H1 (cell line): ENCODE results near the gene CLDN34. TPM values are rescaled to one million over a fixed set of nuclear protein-coding genes. Genes with fewer than 3 reads are reported as not detected.

Source experiments
- CTCF ChIA-PET: fragments of 300-600 bp; sonication (Branson Sonifier 250); formaldehyde crosslinking; loops from one replicate; lab custom pipeline; 2021; ENCODE audit not compliant: partially characterized antibody; lab: Charles Lee
- POLR2A ChIA-PET: fragments of 300-600 bp; sonication (Branson Sonifier 250); formaldehyde crosslinking; loops from one replicate; lab custom pipeline; 2021; ENCODE audit warnings: inconsistent platforms; ENCODE audit not compliant: partially characterized antibody; lab: Charles Lee
- DNase-seq, 2 experiments: peaks; one replicate each; pipeline versions ENCODE4 v3.0.0 to v3.0.0-alpha.2; 2010 to 2022; ENCODE audit warnings: low spot score in 2 of 2, low read depth in 1 of 2, mixed read lengths in 1 of 2
- FAIRE-seq: peaks from 2 replicates; lab custom pipeline; 2011; peaks lifted over from hg19 to GRCh38; lab: Jason Lieb, UNC
- H2AFZ ChIP-seq: 2 replicates; pipeline ENCODE4 v1.8.1; 2012; ENCODE audit warnings: low read length, inconsistent platforms
- H2AK5ac ChIP-seq: 2 replicates; pipeline ENCODE4 v1.6.1; 2013; ENCODE audit warnings: low read depth, low read length
- H2BK120ac ChIP-seq: replicated peaks from 2 replicates; pipeline ENCODE3; 2013; ENCODE audit warnings: low read depth, low read length, inconsistent platforms
- H2BK12ac ChIP-seq: 2 replicates; pipeline ENCODE4 v1.6.1; 2013; ENCODE audit warnings: low read depth, low read length
- H2BK15ac ChIP-seq: 2 replicates; pipeline ENCODE4 v1.6.1; 2013; ENCODE audit warnings: low read length
- H2BK20ac ChIP-seq: 2 replicates; pipeline ENCODE4 v1.6.1; 2013; ENCODE audit warnings: low read length
- H2BK5ac ChIP-seq: 2 replicates; pipeline ENCODE4 v1.6.1; 2013; ENCODE audit warnings: low read depth, low read length
- H3K14ac ChIP-seq: 2 replicates; pipeline ENCODE4 v1.6.1; 2013; ENCODE audit warnings: inconsistent platforms; ENCODE audit not compliant: insufficient read length
- H3K18ac ChIP-seq: 2 replicates; pipeline ENCODE4 v1.6.1; 2013; ENCODE audit warnings: low read length; ENCODE audit errors: extremely low read depth
- H3K23ac ChIP-seq: 2 replicates; pipeline ENCODE4 v1.6.1; 2013; ENCODE audit warnings: inconsistent platforms; ENCODE audit not compliant: insufficient read length
- H3K23me2 ChIP-seq: 2 replicates; pipeline ENCODE4 v1.6.1; 2013; ENCODE audit warnings: low read depth, low read length
- H3K27ac ChIP-seq: 2 replicates; pipeline ENCODE4 v1.6.1; 2011; ENCODE audit warnings: low read depth, low read length, inconsistent platforms
- H3K27me3 ChIP-seq, 4 experiments: replicated peaks in 1 of 4; 1 replicate in 1 of 4; 2 replicates in 3 of 4; pipeline versions ENCODE4 v1.6.1 to v1.8.1; 2011 to 2013; ENCODE audit warnings: low read length in 3 of 4, mild to moderate bottlenecking in 3 of 4, inconsistent platforms in 2 of 4, mixed read lengths in 2 of 4, moderate library complexity in 1 of 4; ENCODE audit not compliant: control insufficient read depth in 3 of 4, insufficient read depth in 3 of 4; ENCODE audit errors: extremely low read depth in 1 of 4
- H3K36me3 ChIP-seq, 4 experiments: 2 replicates each; pipeline versions ENCODE4 v1.6.1 to v1.8.1; 2011 to 2013; ENCODE audit warnings: mild to moderate bottlenecking in 4 of 4, low read length in 3 of 4, moderate library complexity in 2 of 4, control low read depth in 1 of 4, inconsistent platforms in 1 of 4; ENCODE audit not compliant: insufficient read depth in 4 of 4, control insufficient read depth in 2 of 4
- H3K4ac ChIP-seq: replicated peaks from 2 replicates; pipeline ENCODE3; 2013; ENCODE audit warnings: low read length, low read depth, mixed read lengths, inconsistent platforms; ENCODE audit not compliant: insufficient read length
- H3K4me1 ChIP-seq, 4 experiments: replicated peaks in 1 of 4; 1 replicate in 1 of 4; 2 replicates in 3 of 4; pipeline versions ENCODE4 v1.6.1 to v1.8.1; 2011 to 2013; ENCODE audit warnings: low read length in 3 of 4, inconsistent platforms in 2 of 4, mixed read lengths in 1 of 4; ENCODE audit not compliant: insufficient read depth in 4 of 4, control insufficient read depth in 3 of 4
- H3K4me2 ChIP-seq, 2 experiments: 2 replicates each; pipeline versions ENCODE4 v1.6.1 to v1.8.1; 2011 to 2013; ENCODE audit warnings: low read depth in 2 of 2, low read length in 2 of 2, control low read depth in 1 of 2, inconsistent platforms in 1 of 2, mild to moderate bottlenecking in 1 of 2; ENCODE audit not compliant: insufficient read depth in 1 of 2
- H3K4me3 ChIP-seq, 4 experiments: fragments of 200-600, 300-600 bp in 1 of 4; sonication (generic), shearing (Covaris generic), sonication (Bioruptor Twin) in 1 of 4; 2 replicates each; pipeline versions ENCODE4 v1.5.1 to v1.8.1; 2011 to 2016; ENCODE audit warnings: low read length in 4 of 4, low read depth in 3 of 4, control low read depth in 2 of 4, inconsistent platforms in 2 of 4, mild to moderate bottlenecking in 2 of 4, mixed read lengths in 1 of 4, moderate library complexity in 1 of 4; ENCODE audit not compliant: insufficient read depth in 2 of 4; ENCODE audit errors: extremely low read depth in 1 of 4
- H3K56ac ChIP-seq: replicated peaks from 2 replicates; pipeline ENCODE3; 2013; ENCODE audit warnings: low read depth, mild to moderate bottlenecking, mixed read lengths, low read length, inconsistent platforms; ENCODE audit not compliant: insufficient read length
- H3K79me1 ChIP-seq: 2 replicates; pipeline ENCODE4 v1.6.1; 2013; ENCODE audit warnings: low read depth, low read length, control low read depth
- H3K79me2 ChIP-seq, 2 experiments: 2 replicates each; pipeline versions ENCODE4 v1.6.1 to v1.8.1; 2012 to 2013; ENCODE audit warnings: low read length in 2 of 2, mild to moderate bottlenecking in 2 of 2, inconsistent platforms in 1 of 2; ENCODE audit not compliant: insufficient read depth in 2 of 2, control insufficient read depth in 1 of 2
- H3K9ac ChIP-seq, 4 experiments: replicated peaks in 1 of 4; 1 replicate in 1 of 4; 2 replicates in 3 of 4; pipeline versions ENCODE4 v1.6.1 to v1.8.1; 2011 to 2013; ENCODE audit warnings: low read depth in 3 of 4, low read length in 3 of 4, control low read depth in 2 of 4, mild to moderate bottlenecking in 2 of 4, moderate library complexity in 2 of 4, inconsistent platforms in 1 of 4; ENCODE audit errors: extremely low read depth in 1 of 4
- H3K9me3 ChIP-seq, 2 experiments: 2 replicates each; pipeline versions ENCODE4 v1.6.1 to v1.8.1; 2012 to 2013; ENCODE audit warnings: mild to moderate bottlenecking in 2 of 2, moderate library complexity in 2 of 2, control low read depth in 1 of 2, inconsistent platforms in 1 of 2, low read depth in 1 of 2, low read length in 1 of 2, mixed read lengths in 1 of 2; ENCODE audit not compliant: insufficient read depth in 2 of 2
- H4K20me1 ChIP-seq, 2 experiments: replicated peaks in 1 of 2; 2 replicates each; pipeline versions ENCODE3 to v1.8.1; 2011 to 2013; ENCODE audit warnings: inconsistent platforms in 2 of 2, low read length in 2 of 2, mild to moderate bottlenecking in 1 of 2; ENCODE audit not compliant: insufficient read depth in 2 of 2, control insufficient read depth in 1 of 2
- H4K5ac ChIP-seq: 2 replicates; pipeline ENCODE4 v1.6.1; 2013; ENCODE audit warnings: low read length, low read depth, mixed read lengths, inconsistent platforms; ENCODE audit not compliant: insufficient read length
- H4K8ac ChIP-seq: 2 replicates; pipeline ENCODE4 v1.8.0; 2013; ENCODE audit warnings: mild to moderate bottlenecking, moderate library complexity, low read length, inconsistent platforms; ENCODE audit not compliant: insufficient read depth; ENCODE audit errors: extremely low read depth
- H4K91ac ChIP-seq: replicated peaks from 2 replicates; pipeline ENCODE3; 2013; ENCODE audit warnings: low read length, mixed read lengths, inconsistent platforms; ENCODE audit not compliant: insufficient read length
- CTCF ChIP-seq, 3 experiments: IDR thresholded peaks; 1 replicate in 2 of 3; 2 replicates in 1 of 3; pipeline versions ENCODE4 v1.5.1 to v1.6.1; 2011; ENCODE audit warnings: low read length in 3 of 3, mild to moderate bottlenecking in 3 of 3, inconsistent platforms in 2 of 3, low read depth in 1 of 3, moderate library complexity in 1 of 3; ENCODE audit not compliant: insufficient read depth in 1 of 3; ENCODE audit errors: control extremely low read depth in 1 of 3
- GABPA ChIP-seq: IDR thresholded peaks from 2 replicates; pipeline ENCODE4 v1.6.1; 2011; ENCODE audit warnings: mild to moderate bottlenecking, low read length, moderate library complexity, borderline replicate concordance; ENCODE audit not compliant: insufficient read depth
- GTF2F1 ChIP-seq: IDR thresholded peaks from 2 replicates; pipeline ENCODE4 v1.6.1; 2012; ENCODE audit warnings: low read depth, low read length, improper control_type of control experiment, borderline replicate concordance
- RAD21 ChIP-seq, 2 experiments: IDR thresholded peaks in 1 of 2; conservative IDR thresholded peaks in 1 of 2; 2 replicates each; pipeline ENCODE4 v1.6.1; 2011; ENCODE audit warnings: low read depth in 2 of 2, low read length in 2 of 2, improper control_type of control experiment in 1 of 2, inconsistent platforms in 1 of 2, mild to moderate bottlenecking in 1 of 2, moderate library complexity in 1 of 2
- SAP30 ChIP-seq: fragments of 300-600 bp; sonication (generic); IDR thresholded peaks from 2 replicates; pipeline ENCODE4 v1.7.1; 2012; ENCODE audit warnings: low read length, moderate library complexity, mild to moderate bottlenecking, inconsistent platforms; ENCODE audit not compliant: insufficient read depth, insufficient replicate concordance
- WGBS, 2 experiments: shearing (Covaris generic) in 1 of 2; methylation state at CpG; one replicate each; pipeline versions ENCODE4 v1.1.6 to v1.1.7; 2013 to 2015; ENCODE audit warnings: low lambda C conversion rate in 2 of 2, mixed read lengths in 2 of 2, inconsistent platforms in 1 of 2, low coverage in 1 of 2, missing lambda C conversion rate in 1 of 2; ENCODE audit not compliant: insufficient replicate concordance in 2 of 2, insufficient coverage in 1 of 2, insufficient read length in 1 of 2; ENCODE audit errors: extremely low coverage in 1 of 2, missing lambda C conversion rate in 1 of 2; 5-methylcytosine and 5-hydroxymethylcytosine counted together
- polyA plus RNA-seq, 7 experiments: library from polyadenylated mRNA; depleted of rRNA in 3 of 7; stranded (reverse) in 5 of 7; unstranded in 2 of 7; fragments of >200 nt in 5 of 7; fragments of 200-250 nt in 2 of 7; gene quantifications; 1 replicate in 5 of 7; 2 replicates in 1 of 7; 4 replicates in 1 of 7; pipeline versions ENCODE4 v1.2.1 to v1.2.3, GENCODE V29; 2011 to 2013; ENCODE audit warnings: missing spikeins in 2 of 7, mixed read lengths in 2 of 7
- total RNA-seq: library from RNA; stranded (reverse); fragmentation: NEBNext Ultra II Directional; extraction: Animal tissue kit (Norgen Biotek cat#: 25700); gene quantifications from 2 replicates; pipeline ENCODE4 v1.2.1, GENCODE V29; 2021

CLDN34 gene
- total and polyA plus RNA-seq, 2 of the 8 experiments (the other 6 are each of a cell fraction or from before 2014, with no cell fraction given) = 0.26 to 0.50 TPM

- H3K4me2 ChIP-seq = no peak overlapping the region
- H2AFZ ChIP-seq = no peak overlapping the region
- H3K23ac ChIP-seq = no peak overlapping the region
- FAIRE-seq (peak; percentile 24), DNase-seq (no peak)
- H2AK5ac ChIP-seq = no peak overlapping the region
- no peaks in the 10 kb centered on the region for H3K4me1 ChIP-seq
- no peak overlapping the region for H3K9ac ChIP-seq
- H3K79me2 ChIP-seq = no peaks in the 10 kb centered on the region
- 75% methylated on average over 1 of the region's 1 CpG; no CpG with 5 or more reads in 1 of the 2 experiments for WGBS, 2 experiments
- CTCF ChIA-PET = interaction anchor here (0.7 to 1.4 kb wide), 6 partner anchors 15 to 200 kb away, joined by 3 to 5 read pairs (median 4); no protein-coding TSS in a partner anchor
- H3K23me2 ChIP-seq = no peaks in the 10 kb centered on the region
- H4K91ac ChIP-seq = no peak overlapping the region
- no peak overlapping the region for H3K4me3 ChIP-seq
- H4K5ac ChIP-seq = no peak overlapping the region
- H2BK120ac ChIP-seq = no peak overlapping the region
- H3K9me3 ChIP-seq = peaks cover 0 to 7% of the 10 kb centered on the region in 2 experiments; a peak in 1 of 4 replicates
- H3K14ac ChIP-seq = no peak overlapping the region
- no peaks in the 10 kb centered on the region for H3K79me1 ChIP-seq
- no peak overlapping the region for H2BK12ac ChIP-seq
- H3K56ac ChIP-seq = no peak overlapping the region
- no peaks in the 10 kb centered on the region for H3K27me3 ChIP-seq
- H2BK5ac ChIP-seq = no peak overlapping the region
- H2BK20ac ChIP-seq = no peak overlapping the region
- no peak overlapping the region for H3K27ac ChIP-seq
- no peak overlapping the region for H3K18ac ChIP-seq
- H3K36me3 ChIP-seq = no peaks in the 10 kb centered on the region
- no peaks in the 10 kb centered on the region for H4K20me1 ChIP-seq
- H4K8ac ChIP-seq = no peak overlapping the region
- POLR2A ChIA-PET = no interaction called here
- H3K4ac ChIP-seq = no peak overlapping the region
- TF ChIP-seq SAP30 (no peak), CTCF (IDR thresholded peaks at IDR 0.05; ENCODE audit: control extremely low read depth in 1 of 3, insufficient read depth in 1 of 3, low read depth in 1 of 3, low read length in 3 of 3) (peak in 2 of 3 experiments; percentile 24 to 41; a peak in 2 of 4 replicates), GABPA (no peak), GTF2F1 (no peak), RAD21 (IDR thresholded peaks at IDR 0.05 in 1 of 2, conservative IDR thresholded peaks at IDR 0.05 in 1 of 2; ENCODE audit: low read depth in 2 of 2, low read length in 2 of 2) (peak; percentile 40 to 50)
- no peak overlapping the region for H2BK15ac ChIP-seq
These were observed 21.6 kb downstream of the CLDN34 start for GRCh38 chrX:9988762-9989161.
